Measurements from ENCODE around the gene ATPAF1.

- TF ChIP-seq KLF1 (tag by site-specific recombination; IDR thresholded peaks at IDR 0.05) = no peak
- TF ChIP-seq RBAK (tag by site-specific recombination; IDR thresholded peaks at IDR 0.05) = no peak
- no peak for TF ChIP-seq ZBTB21 (tag by site-specific recombination; IDR thresholded peaks at IDR 0.05)
- TF ChIP-seq, protein P1, sequence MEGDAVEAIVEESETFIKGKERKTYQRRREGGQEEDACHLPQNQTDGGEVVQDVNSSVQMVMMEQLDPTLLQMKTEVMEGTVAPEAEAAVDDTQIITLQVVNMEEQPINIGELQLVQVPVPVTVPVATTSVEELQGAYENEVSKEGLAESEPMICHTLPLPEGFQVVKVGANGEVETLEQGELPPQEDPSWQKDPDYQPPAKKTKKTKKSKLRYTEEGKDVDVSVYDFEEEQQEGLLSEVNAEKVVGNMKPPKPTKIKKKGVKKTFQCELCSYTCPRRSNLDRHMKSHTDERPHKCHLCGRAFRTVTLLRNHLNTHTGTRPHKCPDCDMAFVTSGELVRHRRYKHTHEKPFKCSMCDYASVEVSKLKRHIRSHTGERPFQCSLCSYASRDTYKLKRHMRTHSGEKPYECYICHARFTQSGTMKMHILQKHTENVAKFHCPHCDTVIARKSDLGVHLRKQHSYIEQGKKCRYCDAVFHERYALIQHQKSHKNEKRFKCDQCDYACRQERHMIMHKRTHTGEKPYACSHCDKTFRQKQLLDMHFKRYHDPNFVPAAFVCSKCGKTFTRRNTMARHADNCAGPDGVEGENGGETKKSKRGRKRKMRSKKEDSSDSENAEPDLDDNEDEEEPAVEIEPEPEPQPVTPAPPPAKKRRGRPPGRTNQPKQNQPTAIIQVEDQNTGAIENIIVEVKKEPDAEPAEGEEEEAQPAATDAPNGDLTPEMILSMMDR (tag by site-specific recombination; IDR thresholded peaks at IDR 0.05) = no peak
- TF ChIP-seq ZNF549 (tag by site-specific recombination; IDR thresholded peaks at IDR 0.05) = no peak
- TF ChIP-seq ZNF394 (tag by site-specific recombination; IDR thresholded peaks at IDR 0.05; ENCODE audit: borderline replicate concordance) = no peak
- no peak for TF ChIP-seq MEIS1 (CRISPR knock-in tag; IDR thresholded peaks at IDR 0.05; ENCODE audit: borderline replicate concordance)
- TF ChIP-seq ZNF140 (tag by site-specific recombination; IDR thresholded peaks at IDR 0.05) = no peak
- TF ChIP-seq ZNF169 (tag by site-specific recombination; IDR thresholded peaks at IDR 0.05) = no peak
- TF ChIP-seq ZBTB44 (tag by site-specific recombination; IDR thresholded peaks at IDR 0.05) = no peak
- TF ChIP-seq ZSCAN4 (tag by site-specific recombination; IDR thresholded peaks at IDR 0.05) = no peak
- TF ChIP-seq ZNF416 (tag by site-specific recombination; IDR thresholded peaks at IDR 0.05) = no peak
- TF ChIP-seq, protein P2, sequence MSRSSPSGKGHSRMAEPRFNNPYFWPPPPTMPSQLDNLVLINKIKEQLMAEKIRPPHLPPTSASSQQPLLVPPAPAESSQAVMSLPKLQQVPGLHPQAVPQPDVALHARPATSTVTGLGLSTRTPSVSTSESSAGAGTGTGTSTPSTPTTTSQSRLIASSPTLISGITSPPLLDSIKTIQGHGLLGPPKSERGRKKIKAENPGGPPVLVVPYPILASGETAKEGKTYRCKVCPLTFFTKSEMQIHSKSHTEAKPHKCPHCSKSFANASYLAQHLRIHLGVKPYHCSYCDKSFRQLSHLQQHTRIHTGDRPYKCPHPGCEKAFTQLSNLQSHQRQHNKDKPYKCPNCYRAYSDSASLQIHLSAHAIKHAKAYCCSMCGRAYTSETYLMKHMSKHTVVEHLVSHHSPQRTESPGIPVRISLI (tag by site-specific recombination; IDR thresholded peaks at IDR 0.05) = no peak
Observed at GRCh38 chr1:46677339-46677738, 9.2 kb upstream of the ATPAF1 start.

All from HEK293 (cell line).